Uterus (tissue), 4 donors: ENCODE data around the gene CSNK1E. TPM values are rescaled to one million over a fixed set of nuclear protein-coding genes. Genes with fewer than 3 reads are reported as not detected.

Experiments
- DNase-seq, 2 donors: peaks; one replicate each; pipeline ENCODE4 v3.0.0-alpha.2; 2019 to 2020
- H3K27ac ChIP-seq, 2 donors: fragments of 200-600 bp; sonication (generic); 1 replicate in 1 of 2; 2 replicates in 1 of 2; pipeline ENCODE4 v1.5.1; 2016 to 2018
- H3K27me3 ChIP-seq, 2 donors: fragments of 200-600 bp; sonication (generic); one replicate each; pipeline ENCODE4 v1.5.1; 2018 to 2019; ENCODE audit warnings: control low read depth in 1 of 2
- H3K36me3 ChIP-seq, 2 donors: fragments of 200-600 bp; sonication (generic); one replicate each; pipeline ENCODE4 v1.5.1; 2019; ENCODE audit warnings: control low read depth in 1 of 2
- H3K4me1 ChIP-seq, 2 donors: fragments of 200-600 bp; sonication (generic); one replicate each; pipeline ENCODE4 v1.5.1; 2018 to 2019; ENCODE audit warnings: control low read depth in 1 of 2
- H3K4me3 ChIP-seq, 2 donors: fragments of 200-600 bp; sonication (generic); 1 replicate in 1 of 2; 2 replicates in 1 of 2; pipeline ENCODE4 v1.5.1; 2018 to 2019; ENCODE audit warnings: mild to moderate bottlenecking in 1 of 2
- H3K9me3 ChIP-seq, 2 donors: fragments of 200-600 bp; sonication (generic); one replicate each; pipeline ENCODE4 v1.5.1; 2019; ENCODE audit warnings: control low read depth in 1 of 2
- CTCF ChIP-seq, 4 experiments: fragments of 200-600 bp in 2 of 4; fragments of 450-650 bp in 2 of 4; sonication (generic) in 2 of 4; IDR thresholded peaks; one replicate each; pipeline ENCODE4 v1.5.1; 2016 to 2019; ENCODE audit warnings: antibody characterized with exemption in 4 of 4, mild to moderate bottlenecking in 2 of 4, moderate library complexity in 1 of 4
- POLR2A ChIP-seq, 2 donors: fragments of 450-650 bp; IDR thresholded peaks; one replicate each; pipeline ENCODE4 v1.6.1; 2016; ENCODE audit warnings: antibody characterized with exemption in 2 of 2, mild to moderate bottlenecking in 1 of 2, moderate library complexity in 1 of 2
- intact Hi-C: fragments of 100-400 bp; cut with DNase I; formaldehyde crosslinking; loops from one replicate; pipeline ENCODE4 v1.15.1; 2023; ENCODE audit warnings: low total_unique reads
- total RNA-seq, 4 donors: library from RNA; depleted of rRNA in 3 of 4; stranded (reverse); fragments of >200 nt in 3 of 4; gene quantifications; one replicate each; pipeline versions ENCODE4 v1.1.0 to v1.2.4, GENCODE V29; 2014 to 2023
- donor health status: DM: yes; HTN: yes; CAD: no.

The CSNK1E gene
- total RNA-seq, 4 donors from 2014 or later = 22.1 to 171 (median 100) TPM

- no peaks in the 10 kb centered on the region for H3K9me3 ChIP-seq
- peak overlapping the region; percentile 98 to 99 for H3K27ac ChIP-seq
- H3K36me3 ChIP-seq = no peaks in the 10 kb centered on the region
- H3K4me3 ChIP-seq = no peak overlapping the region
- DNase-seq = no peak
- no peaks in the 10 kb centered on the region for H3K27me3 ChIP-seq
- peaks cover 11 to 32% of the 10 kb centered on the region in 2 donors for H3K4me1 ChIP-seq
- intact Hi-C loops = no loop called here
- TF ChIP-seq POLR2A (IDR thresholded peaks at IDR 0.05) (no peak), CTCF (IDR thresholded peaks at IDR 0.05) (no peak)
These were observed 4.9 kb downstream of the CSNK1E start for GRCh38 chr22:38312261-38312800.

GRCh38 chr22:38311323-38311620 is 6.0 kb downstream of the CSNK1E start:
- H3K4me3 ChIP-seq = no peak overlapping the region
- DNase-seq = no peak
- H3K4me1 ChIP-seq = peaks cover 11 to 32% of the 10 kb centered on the region in 2 donors
- TF ChIP-seq CTCF (IDR thresholded peaks at IDR 0.05) (no peak), POLR2A (IDR thresholded peaks at IDR 0.05) (no peak)
- H3K9me3 ChIP-seq = no peaks in the 10 kb centered on the region
- no peaks in the 10 kb centered on the region for H3K36me3 ChIP-seq
- peak overlapping the region; percentile 66 to 98 for H3K27ac ChIP-seq
- no peaks in the 10 kb centered on the region for H3K27me3 ChIP-seq
- intact Hi-C loops = no loop called here

- intact Hi-C loops = no loop called here
- H3K4me3 ChIP-seq = no peak overlapping the region
These were observed 6.5 kb downstream of the CSNK1E start for GRCh38 chr22:38310518-38311322.

GRCh38 chr22:38309614-38310517 is 7.4 kb downstream of the CSNK1E start:
- DNase-seq = peak in 1 of 2 donors; percentile 37
- intact Hi-C loops = no loop called here
- H3K27me3 ChIP-seq = no peaks in the 10 kb centered on the region
- H3K4me1 ChIP-seq = peaks cover 11 to 32% of the 10 kb centered on the region in 2 donors
- no peaks in the 10 kb centered on the region for H3K9me3 ChIP-seq
- H3K36me3 ChIP-seq = no peaks in the 10 kb centered on the region
- H3K27ac ChIP-seq = peak overlapping the region; percentile 66 to 98
- TF ChIP-seq CTCF (IDR thresholded peaks at IDR 0.05) (no peak), POLR2A (IDR thresholded peaks at IDR 0.05) (no peak)
- H3K4me3 ChIP-seq = no peak overlapping the region

More at GRCh38 chr22:38310518-38311322, 6.5 kb downstream of the CSNK1E start:
- no peak for TF ChIP-seq POLR2A (IDR thresholded peaks at IDR 0.05)
- no peak for TF ChIP-seq CTCF (IDR thresholded peaks at IDR 0.05)
- Histone ChIP-seq H3K27me3 (no peaks in the 10 kb centered on the region), H3K27ac (peak overlapping the region; percentile 66 to 98), H3K9me3 (no peaks in the 10 kb centered on the region), H3K36me3 (no peaks in the 10 kb centered on the region), H3K4me1 (peaks cover 11 to 32% of the 10 kb centered on the region in 2 donors)
- DNase-seq = peak in 1 of 2 donors; percentile 39
